ENCODE data around the gene FOXL1.

FOXL1 gene

GRCh38 chr16:86534779-86535615, 43.4 kb upstream of the FOXL1 start:
- no peak for DNase-seq (ENCODE audit: low read depth, low spot score)
- no peak overlapping the region for H3K9ac ChIP-seq (ENCODE audit: insufficient read length)
- no peak overlapping the region for H3K4me3 ChIP-seq
- no peaks in the 10 kb centered on the region for H3K9me3 ChIP-seq (ENCODE audit: low read depth, low read length)
- H3K36me3 ChIP-seq (ENCODE audit: insufficient read depth, low read length): no peaks in the 10 kb centered on the region
- no peak overlapping the region for H3K27ac ChIP-seq
- TF ChIP-seq POLR2AphosphoS5 (IDR thresholded peaks at IDR 0.05; ENCODE audit: borderline replicate concordance, low read depth, low read length): no peak
- TF ChIP-seq FOXP2 (optimal IDR thresholded peaks at IDR 0.05; ENCODE audit: control extremely low read depth, extremely low read length, insufficient read depth): no peak
- no peak for TF ChIP-seq EZH2 (IDR thresholded peaks at IDR 0.05)

- DNase-seq (ENCODE audit: low read depth, low spot score): no peak
- no peaks in the 10 kb centered on the region for H3K36me3 ChIP-seq (ENCODE audit: insufficient read depth, low read length)
- H3K9ac ChIP-seq (ENCODE audit: insufficient read length): no peak overlapping the region
- no peak overlapping the region for H3K27ac ChIP-seq
- H3K4me3 ChIP-seq: no peak overlapping the region
- no peaks in the 10 kb centered on the region for H3K9me3 ChIP-seq (ENCODE audit: low read depth, low read length)
- TF ChIP-seq FOXP2 (optimal IDR thresholded peaks at IDR 0.05; ENCODE audit: control extremely low read depth, extremely low read length, insufficient read depth) (no peak), POLR2AphosphoS5 (IDR thresholded peaks at IDR 0.05; ENCODE audit: borderline replicate concordance, low read depth, low read length) (no peak), EZH2 (IDR thresholded peaks at IDR 0.05) (no peak)
Measured at GRCh38 chr16:86536621-86537020, 41.7 kb upstream of the FOXL1 start.

- no peaks in the 10 kb centered on the region for H3K9me3 ChIP-seq (ENCODE audit: low read depth, low read length)
- H3K27ac ChIP-seq: no peak overlapping the region
- H3K9ac ChIP-seq (ENCODE audit: insufficient read length): no peak overlapping the region
- H3K36me3 ChIP-seq (ENCODE audit: insufficient read depth, low read length): no peaks in the 10 kb centered on the region; the same call in 1 of the 2 replicates
- TF ChIP-seq POLR2AphosphoS5 (IDR thresholded peaks at IDR 0.05; ENCODE audit: borderline replicate concordance, low read depth, low read length): no peak
- no peak for TF ChIP-seq EZH2 (IDR thresholded peaks at IDR 0.05)
- TF ChIP-seq FOXP2 (optimal IDR thresholded peaks at IDR 0.05; ENCODE audit: control extremely low read depth, extremely low read length, insufficient read depth): no peak
- no peak for DNase-seq (ENCODE audit: low read depth, low spot score)
- no peak overlapping the region for H3K4me3 ChIP-seq
Measured at GRCh38 chr16:86537486-86537885, 40.9 kb upstream of the FOXL1 start.

GRCh38 chr16:86538196-86538780, 40.1 kb upstream of the FOXL1 start:
- Histone ChIP-seq H3K4me3 (no peak overlapping the region), H3K9ac (ENCODE audit: insufficient read length) (no peak overlapping the region), H3K9me3 (ENCODE audit: low read depth, low read length) (no peaks in the 10 kb centered on the region), H3K27ac (no peak overlapping the region), H3K36me3 (ENCODE audit: insufficient read depth, low read length) (no peaks in the 10 kb centered on the region; the same call in 1 of the 2 replicates)
- TF ChIP-seq EZH2 (IDR thresholded peaks at IDR 0.05) (no peak), FOXP2 (optimal IDR thresholded peaks at IDR 0.05; ENCODE audit: control extremely low read depth, extremely low read length, insufficient read depth) (no peak), POLR2AphosphoS5 (IDR thresholded peaks at IDR 0.05; ENCODE audit: borderline replicate concordance, low read depth, low read length) (no peak)
- DNase-seq (ENCODE audit: low read depth, low spot score): no peak

GRCh38 chr16:86540894-86541293, 37.5 kb upstream of the FOXL1 start:
- Histone ChIP-seq H3K9me3 (ENCODE audit: low read depth, low read length) (no peaks in the 10 kb centered on the region), H3K4me3 (no peak overlapping the region), H3K36me3 (ENCODE audit: insufficient read depth, low read length) (no peaks in the 10 kb centered on the region; the same call in 1 of the 2 replicates), H3K27ac (no peak overlapping the region), H3K9ac (ENCODE audit: insufficient read length) (no peak overlapping the region)
- no peak for DNase-seq (ENCODE audit: low read depth, low spot score)
- TF ChIP-seq POLR2AphosphoS5 (IDR thresholded peaks at IDR 0.05; ENCODE audit: borderline replicate concordance, low read depth, low read length) (no peak), EZH2 (IDR thresholded peaks at IDR 0.05) (no peak), FOXP2 (optimal IDR thresholded peaks at IDR 0.05; ENCODE audit: control extremely low read depth, extremely low read length, insufficient read depth) (no peak)

- H3K9me3 ChIP-seq (ENCODE audit: low read depth, low read length): no peaks in the 10 kb centered on the region
- H3K4me3 ChIP-seq: no peak overlapping the region
- no peak overlapping the region for H3K27ac ChIP-seq
- no peak for TF ChIP-seq EZH2 (IDR thresholded peaks at IDR 0.05)
- no peak for TF ChIP-seq FOXP2 (optimal IDR thresholded peaks at IDR 0.05; ENCODE audit: control extremely low read depth, extremely low read length, insufficient read depth)
- TF ChIP-seq POLR2AphosphoS5 (IDR thresholded peaks at IDR 0.05; ENCODE audit: borderline replicate concordance, low read depth, low read length): no peak
- no peak overlapping the region for H3K9ac ChIP-seq (ENCODE audit: insufficient read length)
- no peak for DNase-seq (ENCODE audit: low read depth, low spot score)
- no peaks in the 10 kb centered on the region; the same call in 1 of the 2 replicates for H3K36me3 ChIP-seq (ENCODE audit: insufficient read depth, low read length)
Measured at GRCh38 chr16:86541560-86541959, 36.8 kb upstream of the FOXL1 start.

GRCh38 chr16:86542756-86543750, 35.3 kb upstream of the FOXL1 start:
- H3K27ac ChIP-seq: no peak overlapping the region
- H3K9ac ChIP-seq (ENCODE audit: insufficient read length): no peak overlapping the region
- H3K4me3 ChIP-seq: no peak overlapping the region
- H3K36me3 ChIP-seq (ENCODE audit: insufficient read depth, low read length): no peaks in the 10 kb centered on the region; the same call in 1 of the 2 replicates
- TF ChIP-seq POLR2AphosphoS5 (IDR thresholded peaks at IDR 0.05; ENCODE audit: borderline replicate concordance, low read depth, low read length) (no peak), EZH2 (IDR thresholded peaks at IDR 0.05) (no peak), FOXP2 (optimal IDR thresholded peaks at IDR 0.05; ENCODE audit: control extremely low read depth, extremely low read length, insufficient read depth) (no peak)
- H3K9me3 ChIP-seq (ENCODE audit: low read depth, low read length): no peaks in the 10 kb centered on the region
- DNase-seq (ENCODE audit: low read depth, low spot score): no peak
